Colonic mucosa (tissue), 4 donors: ENCODE measurements around the gene TUSC2. TPM values are rescaled to one million over a fixed set of nuclear protein-coding genes. Genes with fewer than 3 reads are reported as not detected.

Experiments
- DNase-seq: peaks from one replicate; pipeline ENCODE4 v3.0.0-alpha.2; 2020
- H3K27ac ChIP-seq: fragments of 200-600 bp; one replicate; pipeline ENCODE4 v1.8.0; 2021
- H3K27me3 ChIP-seq: fragments of 200-600 bp; one replicate; pipeline ENCODE4 v1.8.0; 2021
- H3K36me3 ChIP-seq: fragments of 200-600 bp; one replicate; pipeline ENCODE4 v1.8.0; 2021
- H3K4me1 ChIP-seq: fragments of 200-600 bp; one replicate; pipeline ENCODE4 v1.8.0; 2021; ENCODE audit warnings: mild to moderate bottlenecking
- H3K4me3 ChIP-seq: fragments of 200-600 bp; one replicate; pipeline ENCODE4 v1.8.0; 2021
- H3K9ac ChIP-seq, 2 donors: one replicate each; pipeline ENCODE4 v1.7.0; 2013; ENCODE audit warnings: control low read depth in 2 of 2, low read depth in 2 of 2, low read length in 2 of 2
- H3K9me3 ChIP-seq: fragments of 200-600 bp; one replicate; pipeline ENCODE4 v1.8.0; 2021
- intact Hi-C: fragments of 100-400 bp; cut with DNase I; formaldehyde crosslinking; loops from one replicate; pipeline ENCODE4 v1.14.1; 2022
- total RNA-seq, 2 donors: library from RNA; stranded (reverse); fragmentation: NEBNext Ultra II Directional in 1 of 2; extraction: Animal tissue kit (Norgen Biotek cat#: 25700) in 1 of 2; gene quantifications; one replicate each; pipeline ENCODE4 v1.2.1, GENCODE V29; 2021
- TF ChIP-seq, protein P1 (sequence below): fragments of 200-600 bp; IDR thresholded peaks from one replicate; pipeline ENCODE4 v1.8.0; 2022; ENCODE audit warnings: antibody characterized with exemption, mild to moderate bottlenecking
- donor health status: healthy.
- donor health status: DM: no; HTN: no; CAD: no.
- donor health status: DM: no; HTN: no; CAD: no.

The TUSC2 gene
- total RNA-seq, 2 donors from 2014 or later, result 26.1 to 39.5 TPM

DNA sequence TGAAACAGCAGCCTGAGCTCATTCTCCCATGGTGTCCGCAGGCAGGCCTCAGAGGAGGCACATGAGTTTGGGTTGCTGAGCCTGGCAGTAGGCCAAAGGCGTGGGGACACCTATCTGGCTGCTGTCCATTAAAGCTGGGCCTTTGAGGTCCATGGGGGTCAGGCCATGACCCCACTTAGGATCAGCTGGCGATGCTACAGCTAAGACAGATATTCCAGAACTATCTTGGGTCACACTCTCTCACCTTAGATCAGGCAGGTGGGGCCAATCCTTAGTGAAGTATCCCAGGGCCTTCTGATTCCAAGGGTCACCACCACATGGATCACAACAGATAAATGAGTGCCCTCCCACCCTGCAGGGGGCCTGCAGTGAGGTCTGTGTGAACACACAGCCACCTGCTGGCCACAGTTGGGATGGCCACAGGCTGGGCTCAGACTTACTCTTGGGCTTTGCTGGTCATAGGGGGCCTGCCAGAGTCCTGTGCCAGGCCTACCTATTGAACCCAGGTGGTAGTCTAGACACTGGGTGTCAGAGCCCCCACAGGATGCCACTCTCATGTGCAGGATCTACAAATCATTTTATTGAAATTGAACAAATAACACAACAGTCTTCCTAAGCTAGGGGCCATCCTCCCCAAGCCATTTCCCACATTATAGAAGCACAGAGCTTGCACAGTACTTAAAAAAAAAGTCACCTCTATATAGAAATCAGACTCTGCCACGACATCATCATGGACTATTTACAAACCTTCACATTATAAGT, 3.5 kb downstream of the TUSC2 start:
- Histone ChIP-seq H3K9ac (peak overlapping the region in 1 of 2 donors; percentile 44), H3K4me3 (no peak overlapping the region), H3K27ac (no peak overlapping the region), H3K36me3 (no peaks in the 10 kb centered on the region), H3K4me1 (peaks cover 23% of the 10 kb centered on the region), H3K27me3 (no peaks in the 10 kb centered on the region), H3K9me3 (no peaks in the 10 kb centered on the region)
- intact Hi-C loops, result loop anchor here (10.0 kb wide), 1 partner anchor 50 kb away; the partner anchor contains the start of gene LSMEM2
- TF ChIP-seq, protein P1, sequence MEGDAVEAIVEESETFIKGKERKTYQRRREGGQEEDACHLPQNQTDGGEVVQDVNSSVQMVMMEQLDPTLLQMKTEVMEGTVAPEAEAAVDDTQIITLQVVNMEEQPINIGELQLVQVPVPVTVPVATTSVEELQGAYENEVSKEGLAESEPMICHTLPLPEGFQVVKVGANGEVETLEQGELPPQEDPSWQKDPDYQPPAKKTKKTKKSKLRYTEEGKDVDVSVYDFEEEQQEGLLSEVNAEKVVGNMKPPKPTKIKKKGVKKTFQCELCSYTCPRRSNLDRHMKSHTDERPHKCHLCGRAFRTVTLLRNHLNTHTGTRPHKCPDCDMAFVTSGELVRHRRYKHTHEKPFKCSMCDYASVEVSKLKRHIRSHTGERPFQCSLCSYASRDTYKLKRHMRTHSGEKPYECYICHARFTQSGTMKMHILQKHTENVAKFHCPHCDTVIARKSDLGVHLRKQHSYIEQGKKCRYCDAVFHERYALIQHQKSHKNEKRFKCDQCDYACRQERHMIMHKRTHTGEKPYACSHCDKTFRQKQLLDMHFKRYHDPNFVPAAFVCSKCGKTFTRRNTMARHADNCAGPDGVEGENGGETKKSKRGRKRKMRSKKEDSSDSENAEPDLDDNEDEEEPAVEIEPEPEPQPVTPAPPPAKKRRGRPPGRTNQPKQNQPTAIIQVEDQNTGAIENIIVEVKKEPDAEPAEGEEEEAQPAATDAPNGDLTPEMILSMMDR, result peak; percentile 81
- DNase-seq, result no peak

DNA sequence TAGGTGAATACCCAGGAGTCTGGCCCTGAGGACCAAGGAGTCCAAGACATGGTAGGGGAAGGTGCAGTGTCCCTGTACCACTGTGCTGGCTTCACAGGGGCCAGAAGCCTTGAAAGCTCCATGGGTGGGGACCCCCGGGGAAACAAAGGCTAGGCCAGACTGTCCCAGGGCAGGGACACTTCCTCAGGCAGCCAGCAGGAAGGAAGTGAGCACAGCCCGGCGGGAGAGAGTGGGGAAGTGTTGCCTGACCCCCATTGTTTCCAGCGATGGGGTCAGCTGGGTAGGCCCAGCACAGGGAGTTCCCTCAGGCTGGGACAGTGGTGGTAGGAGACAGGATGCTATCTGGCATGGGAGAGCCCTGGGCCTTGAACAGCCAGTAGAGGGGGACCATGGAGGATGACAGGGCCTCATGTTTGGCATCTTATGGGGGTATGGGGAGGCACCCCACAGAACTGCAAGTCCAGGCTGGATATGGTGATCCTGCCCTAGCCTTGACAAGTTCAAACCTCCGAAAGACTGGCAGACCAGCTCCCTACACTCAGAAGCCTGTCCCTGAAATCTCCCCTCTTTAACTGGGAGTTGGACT, 4.3 kb downstream of the TUSC2 start:
- Histone ChIP-seq H3K4me3 (no peak overlapping the region), H3K27me3 (no peaks in the 10 kb centered on the region), H3K36me3 (no peaks in the 10 kb centered on the region), H3K9ac (peak overlapping the region in 1 of 2 donors; percentile 44), H3K4me1 (peaks cover 27% of the 10 kb centered on the region), H3K9me3 (no peaks in the 10 kb centered on the region), H3K27ac (no peak overlapping the region)
- TF ChIP-seq, protein P1, result no peak
- intact Hi-C loops, result loop anchor here (10.0 kb wide), 1 partner anchor 49 kb away; the partner anchor contains the start of gene LSMEM2
- DNase-seq, result no peak

DNA sequence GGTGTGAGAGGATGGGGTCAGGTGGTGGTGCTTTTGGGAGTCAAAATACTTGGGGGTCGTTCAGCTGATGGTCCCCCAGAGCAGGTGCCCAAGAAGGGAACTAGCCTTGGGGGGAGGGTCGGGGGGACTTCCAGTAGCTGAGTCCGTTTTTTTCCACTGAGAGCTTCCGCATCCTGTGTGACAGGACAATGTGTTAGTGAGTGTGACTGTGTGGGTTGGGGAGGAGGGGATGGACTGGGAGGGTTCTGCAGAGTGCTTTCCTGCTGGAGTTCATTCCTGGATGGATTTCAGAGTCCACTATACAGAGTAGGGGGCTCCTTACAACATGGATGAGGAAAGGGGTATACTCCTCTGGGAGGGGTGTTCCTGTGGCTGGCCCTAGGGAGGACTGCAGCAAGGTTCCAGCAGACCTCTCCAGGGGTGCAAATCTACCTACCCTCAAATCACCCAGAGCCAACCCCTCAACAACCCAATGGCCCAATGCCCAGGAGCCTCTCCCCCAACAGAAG, 4.9 kb downstream of the TUSC2 start:
- Histone ChIP-seq H3K9me3 (no peaks in the 10 kb centered on the region), H3K9ac (peak overlapping the region in 1 of 2 donors; percentile 91), H3K4me3 (no peak overlapping the region), H3K27me3 (no peaks in the 10 kb centered on the region), H3K27ac (peak overlapping the region; percentile 81), H3K36me3 (no peaks in the 10 kb centered on the region), H3K4me1 (peaks cover 28% of the 10 kb centered on the region)
- intact Hi-C loops, result loop anchor here (10.0 kb wide), 1 partner anchor 48 kb away; the partner anchor contains the start of gene LSMEM2
- TF ChIP-seq, protein P1, result no peak
- DNase-seq, result no peak

DNA sequence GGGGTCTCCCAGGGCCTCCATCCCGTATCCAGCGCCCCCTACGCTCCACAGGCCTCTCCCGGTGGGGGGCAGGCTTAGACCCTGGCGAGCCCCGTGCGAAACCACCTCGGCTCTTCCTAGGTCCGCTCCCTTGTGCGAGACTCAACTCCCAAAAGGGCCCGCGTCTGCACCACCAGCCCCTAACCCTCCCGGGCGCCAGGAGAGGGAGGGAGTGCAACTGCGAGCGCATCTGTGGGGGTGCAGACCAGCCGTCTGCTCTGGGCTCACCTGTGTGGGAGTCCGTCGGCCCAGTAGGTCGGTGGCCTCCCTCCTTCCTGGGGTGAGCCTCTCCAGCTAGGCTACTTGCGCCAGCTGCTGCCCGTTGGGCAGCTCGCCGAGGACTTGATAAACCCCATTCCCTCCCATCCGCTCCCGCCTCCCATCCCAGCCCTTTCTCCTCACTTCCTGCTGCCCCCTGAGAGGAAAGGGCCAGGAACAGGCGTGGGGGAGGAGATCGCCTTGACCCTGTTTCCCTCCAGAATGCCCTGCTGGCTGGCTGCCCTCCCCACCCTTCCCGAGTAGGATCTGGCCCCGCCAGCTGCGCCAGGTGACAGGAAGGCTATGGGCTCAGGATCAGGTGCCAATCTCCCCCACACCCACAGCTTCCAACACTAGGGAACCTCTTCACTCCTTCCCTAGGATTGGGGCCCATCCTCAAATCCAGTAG, 5.5 kb downstream of the TUSC2 start, which contains the start of gene HYAL2:
Gene HYAL2, minus strand, starts transcription at position 360 of the 706 bp plus-strand sequence. CDS start 2,256 bp downstream, outside the sequence.
- TF ChIP-seq, protein P1, result no peak
- peaks cover 34% of the 10 kb centered on the region for H3K4me1 ChIP-seq

DNA sequence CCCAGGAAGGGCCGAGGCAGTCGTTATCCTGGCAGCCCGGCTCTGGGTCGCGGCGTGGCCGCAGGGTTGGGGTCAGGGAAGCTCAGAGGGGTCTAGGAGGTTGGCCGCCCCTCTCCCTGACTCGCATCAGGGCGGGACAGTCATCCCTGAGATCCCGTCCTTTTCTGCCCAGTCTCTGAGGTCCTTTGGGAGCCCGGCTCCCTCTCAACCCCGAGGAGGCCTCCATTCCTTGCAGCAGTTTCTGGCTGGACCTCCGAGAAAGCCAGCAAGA, 6.0 kb downstream of the TUSC2 start:
- Histone ChIP-seq H3K9ac (peak overlapping the region; percentile 70 to 91), H3K4me1 (peaks cover 36% of the 10 kb centered on the region), H3K27me3 (no peaks in the 10 kb centered on the region), H3K9me3 (no peaks in the 10 kb centered on the region), H3K27ac (peak overlapping the region; percentile 81), H3K36me3 (no peaks in the 10 kb centered on the region), H3K4me3 (peak overlapping the region; percentile 66)
- intact Hi-C loops, result loop anchor here (10.0 kb wide), 1 partner anchor 47 kb away; the partner anchor contains the start of gene LSMEM2
- TF ChIP-seq, protein P1, result no peak
- no peak for DNase-seq

More for the DNA sequence above, 5.5 kb downstream of the TUSC2 start, which contains the start of gene HYAL2:
- no peaks in the 10 kb centered on the region for H3K36me3 ChIP-seq
- peak; percentile 50 for DNase-seq
- H3K9me3 ChIP-seq, result no peaks in the 10 kb centered on the region
- H3K27ac ChIP-seq, result peak within 1 kb of the TSS; percentile 81
- peak within 1 kb of the TSS; percentile 66 for H3K4me3 ChIP-seq
- H3K27me3 ChIP-seq, result no peaks in the 10 kb centered on the region
- intact Hi-C loops, result loop anchor here (10.0 kb wide), 1 partner anchor 48 kb away; the partner anchor contains the start of gene LSMEM2
- H3K9ac ChIP-seq, result peak within 1 kb of the TSS; percentile 72 to 91
